Measurements from ENCODE around the gene PGLYRP2.

DNA sequence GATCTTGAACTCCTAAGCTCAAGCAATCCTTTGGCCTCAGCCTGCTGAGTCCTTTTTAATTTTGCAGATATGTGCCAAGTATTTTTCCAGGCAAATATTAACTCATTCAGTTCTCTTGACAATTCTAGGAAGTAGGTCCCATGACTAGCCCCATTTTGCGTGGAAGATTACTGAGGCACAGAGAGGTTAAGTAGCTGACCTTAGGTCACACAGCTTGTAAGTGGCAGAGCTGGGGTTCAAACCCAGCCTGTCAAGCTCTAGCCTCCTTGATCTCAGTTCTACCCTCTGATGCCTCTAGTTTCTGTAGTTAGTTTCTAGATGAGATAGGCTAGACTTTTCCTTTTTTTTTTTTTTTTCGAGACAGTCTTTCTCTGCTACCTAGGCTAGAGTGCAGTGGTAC, 47.1 kb upstream of the PGLYRP2 start:
- TF ChIP-seq POLR2A (IDR thresholded peaks at IDR 0.05) (no peak), CTCF (IDR thresholded peaks at IDR 0.05) (no peak)
